HUES64 (cell line): ENCODE data around the gene KCMF1.
A peak's percentile ranks its signal among the peaks of the same experiment; 100 is the strongest.
"Not testable (repeated sequence)": the region's sequence is repeated elsewhere in the genome, so short reads cannot be mapped to it uniquely, and the experiment has no call there.

Experiments
- H3K27ac ChIP-seq: 2 replicates; pipeline ENCODE4 v1.7.0; 2013; ENCODE audit warnings: low read depth, low read length, inconsistent platforms
- H3K27me3 ChIP-seq: 2 replicates; pipeline ENCODE4 v1.6.1; 2013; ENCODE audit warnings: mild to moderate bottlenecking, low read length; ENCODE audit not compliant: insufficient read depth
- H3K36me3 ChIP-seq: 2 replicates; pipeline ENCODE4 v1.6.1; 2013; ENCODE audit warnings: mild to moderate bottlenecking, low read length; ENCODE audit not compliant: insufficient read depth
- H3K4me1 ChIP-seq: 2 replicates; pipeline ENCODE4 v1.6.1; 2013; ENCODE audit warnings: mild to moderate bottlenecking, low read length, moderate library complexity; ENCODE audit not compliant: insufficient read depth
- H3K4me3 ChIP-seq: 2 replicates; pipeline ENCODE4 v1.5.1; 2013; ENCODE audit warnings: mild to moderate bottlenecking, low read length, moderate library complexity
- H3K9ac ChIP-seq: 2 replicates; pipeline ENCODE4 v1.6.1; 2013; ENCODE audit warnings: mild to moderate bottlenecking, low read depth, low read length
- H3K9me3 ChIP-seq: 2 replicates; pipeline ENCODE4 v1.6.1; 2013; ENCODE audit warnings: low read depth, low read length; ENCODE audit not compliant: insufficient read depth
- WGBS: fragments of 150-250, 120-280 bp; methylation state at CpG from one replicate; pipeline ENCODE4 v1.1.7; 2013; ENCODE audit warnings: missing lambda C conversion rate; 5-methylcytosine and 5-hydroxymethylcytosine counted together

The KCMF1 gene

DNA sequence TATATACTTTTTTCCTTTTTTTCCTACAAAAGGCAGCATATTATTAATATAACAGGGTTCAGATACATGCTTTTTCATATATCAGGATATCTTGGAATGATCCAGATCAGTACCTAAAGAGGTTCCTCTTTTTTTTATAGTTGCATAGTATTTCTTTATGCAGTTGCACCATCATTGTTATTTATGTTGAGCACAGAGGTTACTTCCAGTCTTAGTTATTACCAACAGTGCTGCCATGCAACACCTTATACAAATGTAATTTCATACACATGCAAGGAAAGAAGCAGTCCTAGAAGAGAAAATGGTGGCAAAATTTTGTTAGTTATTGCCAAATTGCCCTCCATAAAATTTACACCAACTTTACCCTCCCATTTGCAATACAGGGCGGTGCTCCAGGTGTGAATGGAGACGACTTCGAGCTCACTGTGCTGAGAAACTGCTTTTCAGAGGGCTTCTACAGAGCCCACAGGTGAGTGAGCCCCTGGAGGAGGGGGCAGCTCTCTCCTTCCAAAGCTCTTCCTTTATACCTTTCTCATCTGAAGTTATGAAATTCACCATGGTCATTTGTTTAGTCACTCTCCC, 30.0 kb upstream of the KCMF1 start:
- Histone ChIP-seq H3K9ac (no peak overlapping the region), H3K4me1 (peaks cover 20% of the 10 kb centered on the region), H3K4me3 (no peak overlapping the region), H3K27me3 (no peaks in the 10 kb centered on the region), H3K27ac (no peak overlapping the region), H3K9me3 (no peaks in the 10 kb centered on the region), H3K36me3 (no peaks in the 10 kb centered on the region)
- WGBS = 74% methylated on average over 3 of the region's 3 CpGs

DNA sequence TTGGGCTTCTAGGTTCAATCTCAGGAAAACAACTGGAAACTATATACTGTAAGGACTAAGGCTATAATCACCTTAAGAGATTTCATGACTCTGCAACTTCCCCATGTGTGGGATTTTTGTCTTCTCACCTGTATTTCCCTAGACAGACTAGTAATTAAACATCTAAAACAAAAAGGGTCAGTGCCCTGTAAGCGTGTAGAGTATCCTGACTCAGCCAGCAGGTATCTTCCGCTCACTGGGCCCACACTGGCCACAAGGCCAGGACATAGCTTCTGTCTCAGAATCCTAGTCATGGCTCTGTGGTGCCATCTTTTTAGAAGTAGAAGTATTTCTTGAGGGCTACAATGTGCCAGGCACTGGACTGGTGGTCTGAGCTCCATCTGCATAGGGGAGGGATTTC, 28.8 kb upstream of the KCMF1 start:
- H3K27ac ChIP-seq = no peak overlapping the region

DNA sequence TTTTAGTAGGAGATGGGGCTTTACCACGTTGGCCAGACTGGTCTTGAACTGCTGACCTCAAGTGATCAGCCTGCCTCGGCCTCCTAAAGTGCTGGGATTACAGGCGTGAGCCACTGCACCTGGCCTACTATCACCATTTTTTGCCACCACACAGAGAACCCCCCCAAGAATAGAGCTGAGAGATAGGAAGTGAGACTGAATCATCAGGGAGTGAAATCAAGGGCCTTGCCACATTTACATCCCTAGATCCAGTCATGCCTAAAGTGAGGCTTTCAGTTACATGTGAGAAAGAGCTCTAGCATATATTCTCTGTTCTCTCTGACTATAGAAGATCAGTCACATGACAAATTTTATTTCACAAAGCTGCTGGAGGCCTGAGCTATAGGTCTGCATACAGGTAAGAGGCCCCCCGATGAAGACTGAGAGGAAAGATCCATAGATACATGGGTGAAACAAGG, 28.0 kb upstream of the KCMF1 start:
- H3K27ac ChIP-seq = no peak overlapping the region
- no peaks in the 10 kb centered on the region for H3K27me3 ChIP-seq
- peaks cover 25% of the 10 kb centered on the region for H3K4me1 ChIP-seq
- H3K9ac ChIP-seq = no peak overlapping the region
- H3K9me3 ChIP-seq = no peaks in the 10 kb centered on the region
- H3K4me3 ChIP-seq = no peak overlapping the region
- 83% methylated on average over 4 of the region's 4 CpGs for WGBS
- H3K36me3 ChIP-seq = no peaks in the 10 kb centered on the region

More for the DNA sequence above, 28.8 kb upstream of the KCMF1 start:
- Histone ChIP-seq H3K27me3 (no peaks in the 10 kb centered on the region), H3K4me3 (no peak overlapping the region), H3K4me1 (peaks cover 25% of the 10 kb centered on the region), H3K36me3 (no peaks in the 10 kb centered on the region), H3K9ac (no peak overlapping the region), H3K9me3 (no peaks in the 10 kb centered on the region)
- WGBS = 97% methylated on average over 2 of the region's 2 CpGs

DNA sequence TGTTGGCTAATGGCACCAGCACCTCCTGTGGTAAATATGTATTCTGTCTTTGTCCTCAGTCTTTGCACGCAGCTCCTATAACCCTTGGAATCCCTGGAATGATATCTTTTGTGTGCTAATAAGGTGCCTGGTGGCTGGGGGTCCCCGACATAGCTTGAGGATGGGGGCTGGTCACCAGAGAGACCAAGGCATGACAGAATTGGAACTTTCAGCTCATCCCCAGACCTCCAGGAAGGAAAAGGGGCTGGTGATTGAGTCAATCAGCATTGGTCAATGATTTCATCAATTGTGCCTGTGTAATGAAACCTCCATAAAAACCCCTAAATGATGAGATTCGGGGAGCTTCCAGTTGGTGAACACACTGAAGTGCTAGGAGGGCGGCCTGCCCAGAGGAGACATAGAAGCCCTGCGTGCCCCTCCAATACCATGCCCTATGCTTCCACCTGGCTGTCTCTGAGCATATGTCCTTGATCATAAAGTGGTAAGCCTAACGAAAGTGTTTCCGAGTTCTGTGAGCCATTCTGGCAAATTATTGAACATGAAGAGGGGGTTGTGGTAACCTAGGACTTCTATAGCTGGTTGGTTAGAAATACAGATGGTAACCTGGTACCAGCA, 26.6 kb upstream of the KCMF1 start:
- H3K27ac ChIP-seq = no peak overlapping the region
- H3K27me3 ChIP-seq = no peaks in the 10 kb centered on the region
- no peak overlapping the region for H3K9ac ChIP-seq
- H3K9me3 ChIP-seq = no peaks in the 10 kb centered on the region
- no peak overlapping the region for H3K4me3 ChIP-seq
- H3K4me1 ChIP-seq = peaks cover 21% of the 10 kb centered on the region
- 88% methylated on average over 7 of the region's 7 CpGs for WGBS
- no peaks in the 10 kb centered on the region for H3K36me3 ChIP-seq

DNA sequence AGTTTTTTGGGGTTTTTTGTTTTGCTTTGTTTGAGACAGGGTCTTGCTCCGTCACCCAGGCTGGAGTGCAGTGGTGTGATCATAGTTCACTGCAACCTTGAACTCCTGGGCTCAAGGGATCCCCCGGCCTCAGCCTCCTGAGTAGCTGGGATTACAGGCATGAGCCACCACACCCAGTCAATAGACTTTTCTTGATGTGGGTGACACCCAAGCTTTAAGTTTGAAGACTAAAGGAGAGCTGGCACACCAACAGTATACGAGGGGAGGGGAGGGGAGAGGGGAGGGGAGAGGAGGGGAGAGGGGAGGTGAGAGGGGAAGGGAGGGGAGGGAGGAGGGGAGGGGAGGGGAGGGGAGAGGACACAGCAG, 25.1 kb upstream of the KCMF1 start:
- not testable (repeated sequence) for H3K27ac ChIP-seq, H3K9ac ChIP-seq, H3K9me3 ChIP-seq, H3K27me3 ChIP-seq, H3K4me1 ChIP-seq, H3K4me3 ChIP-seq, H3K36me3 ChIP-seq
- WGBS = 92% methylated on average over 2 of the region's 3 CpGs

DNA sequence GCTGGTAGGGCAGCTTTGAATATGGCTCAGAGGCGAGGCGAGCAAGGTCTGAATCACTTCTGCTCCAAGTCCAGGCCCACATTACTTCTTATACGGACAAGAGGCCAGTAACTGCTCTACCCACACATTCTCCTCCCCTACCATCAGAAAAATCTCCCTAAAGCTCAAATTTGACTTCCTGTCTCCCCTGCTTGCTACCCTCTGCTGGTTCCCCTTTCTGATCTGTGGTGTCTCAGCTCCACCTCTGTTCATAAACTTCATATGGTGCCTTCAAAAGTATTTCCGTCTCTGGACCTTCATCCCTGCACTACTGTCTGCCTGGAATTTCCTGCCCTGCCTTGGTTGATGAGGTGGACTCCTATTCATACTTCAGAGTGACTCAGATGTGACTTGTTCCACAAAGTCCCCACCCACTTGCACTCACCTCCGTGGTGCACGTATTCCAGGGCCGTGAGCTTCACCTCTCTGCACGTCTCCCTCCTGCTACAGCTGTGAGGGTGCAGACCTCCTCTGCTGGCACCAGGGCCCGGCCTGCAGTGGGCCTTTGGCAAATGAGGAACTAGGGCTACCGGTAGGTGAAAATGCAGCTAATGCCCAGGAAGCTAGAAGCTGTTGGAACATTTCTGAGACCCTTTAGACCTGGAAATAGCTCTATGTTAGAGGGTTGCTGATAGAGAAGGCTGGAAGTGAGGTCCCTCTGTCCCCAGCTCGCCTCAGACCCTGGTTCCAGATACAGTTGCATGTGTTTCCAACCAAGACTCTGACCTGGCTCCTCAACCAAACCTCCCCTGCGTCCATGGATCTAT, 24.6 kb upstream of the KCMF1 start:
- H3K4me3 ChIP-seq = no peak overlapping the region

DNA sequence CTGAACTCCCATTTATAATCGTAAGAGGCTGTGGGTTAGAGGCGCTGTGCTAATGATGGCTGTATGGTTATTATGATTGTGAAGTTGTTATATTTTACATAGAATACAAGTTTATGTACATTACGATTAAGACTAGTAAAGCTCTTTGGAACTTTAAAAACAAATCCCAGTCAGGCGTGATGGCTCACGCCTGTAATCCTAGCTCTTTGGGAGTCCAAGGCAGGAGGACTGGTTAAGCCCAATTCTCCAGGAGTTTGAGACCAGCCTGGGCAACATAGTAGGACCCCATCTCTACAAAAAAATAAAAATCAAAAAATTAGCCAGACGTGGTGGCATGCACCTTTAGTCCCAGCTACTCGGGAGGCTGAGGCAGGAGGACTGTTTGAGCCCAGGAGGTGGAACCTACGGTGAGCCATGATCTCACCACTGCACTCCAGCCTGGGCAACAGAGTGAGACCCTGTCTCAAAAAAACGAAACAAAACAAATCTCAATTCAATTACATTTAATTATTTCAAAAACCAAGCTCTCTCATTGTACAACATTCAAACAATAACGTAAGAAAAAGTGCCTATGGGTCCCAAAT, 23.9 kb upstream of the KCMF1 start:
- H3K4me1 ChIP-seq = peaks cover 6% of the 10 kb centered on the region
- H3K27ac ChIP-seq = no peak overlapping the region
- no peaks in the 10 kb centered on the region for H3K9me3 ChIP-seq
- H3K9ac ChIP-seq = no peak overlapping the region
- WGBS = 92% methylated on average over 9 of the region's 10 CpGs
- no peaks in the 10 kb centered on the region for H3K36me3 ChIP-seq
- no peak overlapping the region for H3K4me3 ChIP-seq
- no peaks in the 10 kb centered on the region for H3K27me3 ChIP-seq

More for the DNA sequence above, 24.6 kb upstream of the KCMF1 start:
- WGBS = 73% methylated on average over 12 of the region's 12 CpGs
- Histone ChIP-seq H3K36me3 (no peaks in the 10 kb centered on the region), H3K27me3 (no peaks in the 10 kb centered on the region), H3K9ac (no peak overlapping the region), H3K9me3 (no peaks in the 10 kb centered on the region), H3K4me1 (peaks cover 6% of the 10 kb centered on the region), H3K27ac (no peak overlapping the region)

DNA sequence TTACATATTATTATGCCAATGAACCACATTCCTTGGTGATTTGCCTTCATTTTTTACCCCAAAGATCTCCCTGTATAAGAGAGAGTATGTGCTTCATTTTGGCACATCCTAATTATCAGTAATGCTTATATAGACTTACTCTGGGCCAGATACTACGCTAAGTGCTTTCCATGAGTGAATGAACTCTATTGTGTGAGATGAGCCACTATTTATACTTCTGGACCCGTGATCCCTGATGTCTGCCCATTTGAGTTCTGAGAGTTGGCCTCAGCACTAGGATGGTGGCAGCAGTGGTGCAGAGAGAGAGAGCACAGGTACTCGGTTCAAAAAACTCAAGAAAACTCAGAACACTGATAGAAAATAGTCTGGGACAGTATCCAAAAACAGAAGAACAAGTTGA, 17.4 kb upstream of the KCMF1 start:
- Histone ChIP-seq H3K4me3 (no peak overlapping the region), H3K27ac (no peak overlapping the region), H3K9ac (no peak overlapping the region), H3K36me3 (no peaks in the 10 kb centered on the region), H3K9me3 (no peaks in the 10 kb centered on the region), H3K4me1 (peaks cover 30% of the 10 kb centered on the region), H3K27me3 (no peaks in the 10 kb centered on the region)
- 95% methylated on average over 3 of the region's 3 CpGs for WGBS

DNA sequence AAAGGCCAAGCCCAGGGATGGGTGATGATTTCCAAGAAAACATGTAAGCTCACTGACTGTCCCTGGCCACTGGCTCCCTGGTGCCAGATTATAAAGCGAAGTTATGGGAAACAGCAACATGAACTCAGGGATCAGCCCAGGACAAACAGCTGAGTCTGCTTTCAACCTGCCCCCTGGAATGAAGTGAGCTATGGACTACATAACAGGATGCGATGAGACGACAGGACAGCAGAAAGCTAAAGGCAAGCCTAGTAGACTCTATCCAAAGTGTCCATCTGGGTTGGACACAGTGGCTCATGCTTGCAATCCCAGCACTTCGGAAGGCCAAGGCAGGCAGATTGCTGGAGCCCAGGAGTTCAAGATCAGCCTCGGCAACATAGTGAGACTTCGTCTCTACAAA, 16.6 kb upstream of the KCMF1 start:
- Histone ChIP-seq H3K36me3 (no peaks in the 10 kb centered on the region), H3K27ac (no peak overlapping the region)
- 93% methylated on average over 6 of the region's 6 CpGs for WGBS

DNA sequence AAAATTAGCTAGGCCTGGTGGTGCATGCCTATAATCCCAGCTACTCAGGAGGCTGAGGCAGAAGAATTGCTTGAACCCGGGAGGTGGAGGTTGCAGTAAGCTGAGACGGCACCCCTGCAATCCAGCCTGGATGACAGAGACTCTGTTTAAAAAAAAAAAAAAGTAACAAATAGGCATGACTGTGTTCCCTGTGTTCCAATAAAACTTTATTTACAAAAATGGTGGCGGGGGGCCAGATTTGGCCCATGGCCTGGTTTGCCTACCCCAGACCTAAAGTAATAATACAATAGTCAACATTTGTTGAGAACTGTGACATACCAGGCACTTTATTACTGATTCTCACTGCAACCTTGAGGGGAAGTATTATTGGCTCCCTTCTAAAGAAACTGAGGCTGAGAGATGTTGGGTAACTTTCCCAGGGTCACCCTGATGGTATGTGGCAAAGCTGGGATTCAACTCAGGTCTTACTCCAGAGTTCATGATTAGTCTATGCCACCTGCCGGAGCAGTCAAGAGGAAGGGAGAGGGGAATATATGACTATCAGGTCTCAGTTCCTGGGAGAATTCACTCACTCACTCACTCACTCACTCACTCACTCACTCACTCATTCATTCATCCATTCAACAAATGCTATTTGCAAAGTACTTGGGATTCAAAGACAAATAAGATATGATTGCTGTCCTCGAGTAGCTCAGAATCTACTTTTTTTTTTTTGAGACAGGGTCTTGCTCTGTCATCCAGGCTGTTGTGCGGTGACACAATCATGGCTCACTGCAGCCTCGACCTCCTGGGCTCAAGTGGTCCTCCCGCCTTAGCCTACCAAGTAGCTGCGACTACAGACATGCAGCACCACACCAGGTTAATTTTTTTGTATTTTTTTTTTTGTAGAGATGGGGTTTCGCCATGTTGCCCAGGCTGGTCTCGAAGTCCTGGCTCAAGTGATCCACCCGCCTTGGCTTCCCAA, 14.3 kb upstream of the KCMF1 start:
- no peak overlapping the region for H3K4me3 ChIP-seq
- peaks cover 3% of the 10 kb centered on the region; the same call in 1 of the 2 replicates for H3K36me3 ChIP-seq
- no peaks in the 10 kb centered on the region for H3K27me3 ChIP-seq
- peaks cover 46% of the 10 kb centered on the region for H3K4me1 ChIP-seq
- H3K9ac ChIP-seq = peak overlapping the region; percentile 24; the same call in 1 of the 2 replicates
- WGBS = 88% methylated on average over 12 of the region's 12 CpGs
- H3K27ac ChIP-seq = peak overlapping the region; percentile 100
- no peaks in the 10 kb centered on the region for H3K9me3 ChIP-seq

More for the DNA sequence above, 16.6 kb upstream of the KCMF1 start:
- H3K4me1 ChIP-seq = peaks cover 38% of the 10 kb centered on the region
- H3K27me3 ChIP-seq = no peaks in the 10 kb centered on the region
- no peak overlapping the region for H3K9ac ChIP-seq
- H3K9me3 ChIP-seq = no peaks in the 10 kb centered on the region
- no peak overlapping the region for H3K4me3 ChIP-seq
